HepG2 (cell line): ENCODE data around the gene DPF1. TPM values are rescaled to one million over a fixed set of nuclear protein-coding genes. Genes with fewer than 3 reads are reported as not detected.
A peak's percentile ranks its signal among the peaks of the same experiment; 100 is the strongest.

ENCODE experiments used
- ARID2 ChIP-seq: sonication (generic); formaldehyde crosslinking; IDR thresholded peaks from 2 replicates; pipeline ENCODE4 v1.8.1; 2022; ENCODE audit warnings: mild to moderate bottlenecking, missing genetic modification reagents, borderline replicate concordance
- CREB3 ChIP-seq: sonication (generic); formaldehyde crosslinking; IDR thresholded peaks from 2 replicates; pipeline ENCODE4 v1.5.0; 2020; ENCODE audit warnings: missing genetic modification reagents
- CREM ChIP-seq, 2 experiments: sonication (generic) in 1 of 2; formaldehyde crosslinking in 1 of 2; IDR thresholded peaks; 2 replicates each; pipeline versions ENCODE4 v1.4.0 to v1.6.1; 2016 to 2020; ENCODE audit warnings: antibody characterized with exemption in 1 of 2, mild to moderate bottlenecking in 1 of 2, missing genetic modification reagents in 1 of 2
- ERF ChIP-seq: IDR thresholded peaks from 2 replicates; pipeline ENCODE4 v1.6.1; 2018; ENCODE audit warnings: missing biosample characterization, missing genetic modification reagents
- FOXM1 ChIP-seq: sonication (generic); formaldehyde crosslinking; IDR thresholded peaks from 2 replicates; pipeline ENCODE4 v1.5.0; 2020; ENCODE audit warnings: missing genetic modification reagents
- HDAC2 ChIP-seq: sonication (generic); formaldehyde crosslinking; IDR thresholded peaks from 2 replicates; pipeline ENCODE4 v1.4.0; 2020; ENCODE audit warnings: missing genetic modification reagents
- HMG20B ChIP-seq: conservative IDR thresholded peaks from 2 replicates; pipeline ENCODE4 v1.6.1; 2016; ENCODE audit warnings: missing genetic modification reagents, missing compliant biosample characterization
- MIER3 ChIP-seq: IDR thresholded peaks from 2 replicates; pipeline ENCODE4 v1.6.1; 2016; ENCODE audit warnings: missing compliant biosample characterization, borderline replicate concordance
- NFE2L1 ChIP-seq: sonication (generic); formaldehyde crosslinking; IDR thresholded peaks from 2 replicates; pipeline ENCODE4 v1.4.0; 2020; ENCODE audit warnings: missing genetic modification reagents, mild to moderate bottlenecking, borderline replicate concordance
- PCBP2 ChIP-seq: fragments of 200-400 bp; formaldehyde crosslinking; optimal IDR thresholded peaks from 2 replicates; pipeline ENCODE3; 2018; ENCODE audit warnings: low read length, low read depth; ENCODE audit not compliant: poor library complexity, severe bottlenecking
- PLRG1 ChIP-seq: fragments of 450-650 bp; conservative IDR thresholded peaks from 2 replicates; pipeline ENCODE4 v1.6.1; 2016
- PPARG ChIP-seq: conservative IDR thresholded peaks from 2 replicates; pipeline ENCODE4 v1.6.1; 2016; ENCODE audit warnings: missing biosample characterization, missing genetic modification reagents
- RAD51 ChIP-seq: fragments of 450-650 bp; IDR thresholded peaks from 2 replicates; pipeline ENCODE4 v1.6.1; 2016; ENCODE audit warnings: borderline replicate concordance
- REL ChIP-seq: sonication (generic); formaldehyde crosslinking; conservative IDR thresholded peaks from 2 replicates; pipeline ENCODE4 v1.8.0; 2022; ENCODE audit warnings: mild to moderate bottlenecking, missing genetic modification reagents, moderate library complexity
- SIN3B ChIP-seq: fragments of 150-350 bp; IDR thresholded peaks from 2 replicates; pipeline ENCODE4 v1.6.1; 2014; ENCODE audit warnings: low read length
- SUZ12 ChIP-seq: fragments of 150-350 bp; IDR thresholded peaks from 2 replicates; pipeline ENCODE4 v1.6.1; 2014; ENCODE audit warnings: low read depth, low read length
- TMF1 ChIP-seq: sonication (generic); formaldehyde crosslinking; IDR thresholded peaks from 2 replicates; pipeline ENCODE4 v1.8.1; 2022; ENCODE audit warnings: low read depth, missing genetic modification reagents
- ZBTB38 ChIP-seq: sonication (generic); formaldehyde crosslinking; IDR thresholded peaks from 2 replicates; pipeline ENCODE4 v1.5.1; 2020; ENCODE audit warnings: mild to moderate bottlenecking, missing genetic modification reagents
- ZBTB8A ChIP-seq: sonication (generic); formaldehyde crosslinking; IDR thresholded peaks from 2 replicates; pipeline ENCODE4 v1.4.0; 2020; ENCODE audit warnings: mild to moderate bottlenecking, low read depth, missing genetic modification reagents, borderline replicate concordance
- ZEB1 ChIP-seq: IDR thresholded peaks from 2 replicates; pipeline ENCODE4 v1.6.1; 2012; ENCODE audit warnings: mild to moderate bottlenecking, low read depth, inconsistent platforms; ENCODE audit not compliant: insufficient replicate concordance
- ZFP90 ChIP-seq: sonication (generic); formaldehyde crosslinking; IDR thresholded peaks from 2 replicates; pipeline ENCODE4 v1.8.0; 2022; ENCODE audit warnings: missing genetic modification reagents, mild to moderate bottlenecking, inconsistent platforms, borderline replicate concordance
- ZKSCAN1 ChIP-seq: fragments of 150-350 bp; IDR thresholded peaks from 2 replicates; pipeline ENCODE4 v1.6.1; 2014; ENCODE audit warnings: low read length
- ZNF235 ChIP-seq: sonication (generic); formaldehyde crosslinking; IDR thresholded peaks from 2 replicates; pipeline ENCODE4 v1.8.1; 2023; ENCODE audit warnings: mild to moderate bottlenecking, missing genetic modification reagents, borderline replicate concordance
- ZNF567 ChIP-seq: sonication (generic); formaldehyde crosslinking; IDR thresholded peaks from 2 replicates; pipeline ENCODE4 v1.8.1; 2023; ENCODE audit warnings: mild to moderate bottlenecking, missing genetic modification reagents, borderline replicate concordance
- ZNF710 ChIP-seq: sonication (generic); formaldehyde crosslinking; IDR thresholded peaks from 2 replicates; pipeline ENCODE4 v1.5.0; 2020; ENCODE audit warnings: mild to moderate bottlenecking, missing genetic modification reagents, borderline replicate concordance
- ZNF770 ChIP-seq: sonication (generic); formaldehyde crosslinking; IDR thresholded peaks from 2 replicates; pipeline ENCODE4 v1.5.0; 2020; ENCODE audit warnings: mild to moderate bottlenecking, missing genetic modification reagents
- ZNF776 ChIP-seq: sonication (generic); formaldehyde crosslinking; IDR thresholded peaks from 2 replicates; pipeline ENCODE4 v1.4.0; 2020; ENCODE audit warnings: mild to moderate bottlenecking, missing genetic modification reagents
- polyA plus RNA-seq, 8 experiments: library from polyadenylated mRNA; depleted of rRNA in 3 of 8; stranded (reverse) in 7 of 8; unstranded in 1 of 8; fragments of >200 nt; fragmentation: Illumina TruSeq in 4 of 8; extraction: Trizol in 4 of 8; gene quantifications; 2 replicates each; pipeline versions ENCODE4 v1.2.1 to v1.2.3, GENCODE V29; 2011 to 2016; ENCODE audit warnings: low read depth in 4 of 8, missing spikeins in 1 of 8, mixed read lengths in 1 of 8; ENCODE audit not compliant: insufficient read depth in 1 of 8
- total RNA-seq, 5 experiments: library from RNA; depleted of rRNA; stranded (reverse); fragments of >200 nt; fragmentation: Illumina TruSeq; extraction: Trizol; gene quantifications; 2 replicates each; pipeline ENCODE4 v1.2.3, GENCODE V29; 2016; ENCODE audit warnings: low read depth in 1 of 5

Gene DPF1
- total and polyA plus RNA-seq, 2 of the 13 experiments (the other 11 are each of a cell fraction or from before 2014, with no cell fraction given): 1.0 to 3.2 TPM

GRCh38 chr19:38224014-38224862 is at the start of gene DPF1 (continued):
- TF ChIP-seq ZNF710 (no peak; the same call in 1 of the 2 replicates), TMF1 (CRISPR knock-in tag) (no peak), ERF (CRISPR knock-in tag) (no peak), PLRG1 (no peak), ZKSCAN1 (no peak), HMG20B (CRISPR knock-in tag) (no peak), ZBTB8A (CRISPR knock-in tag) (no peak), SIN3B (no peak), MIER3 (no peak), ZEB1 (no peak), ZBTB38 (CRISPR knock-in tag) (peak; percentile 57), RAD51 (no peak), FOXM1 (CRISPR knock-in tag) (no peak), PCBP2 (no peak), NFE2L1 (CRISPR knock-in tag) (no peak), ZFP90 (CRISPR knock-in tag) (no peak), ZNF235 (CRISPR knock-in tag) (no peak), REL (CRISPR knock-in tag) (no peak; the same call in 1 of the 2 replicates), PPARG (no peak), ZNF567 (CRISPR knock-in tag) (no peak), SUZ12 (peak; percentile 48; the same call in 1 of the 2 replicates), ZNF770 (0 out of 2 replicates have a peak, but pooled peaks have one; percentile 14), ZNF776 (CRISPR knock-in tag) (peak; percentile 45; the same call in 1 of the 2 replicates), CREM (IDR thresholded peaks at IDR 0.05) (no peak), CREM (CRISPR knock-in tag; IDR thresholded peaks at IDR 0.05) (no peak), CREB3 (CRISPR knock-in tag) (no peak), ARID2 (CRISPR knock-in tag) (no peak), HDAC2 (CRISPR knock-in tag) (no peak)
